Measurements from ENCODE around the gene RHOT1. TPM values are rescaled to one million over a fixed set of nuclear protein-coding genes. Genes with fewer than 3 reads are reported as not detected.
"Not testable (repeated sequence)": the region's sequence is repeated elsewhere in the genome, so short reads cannot be mapped to it uniquely, and the experiment has no call there.

The RHOT1 gene
- total RNA-seq, 1 donor from 2014 or later, result 36.1 TPM

DNA sequence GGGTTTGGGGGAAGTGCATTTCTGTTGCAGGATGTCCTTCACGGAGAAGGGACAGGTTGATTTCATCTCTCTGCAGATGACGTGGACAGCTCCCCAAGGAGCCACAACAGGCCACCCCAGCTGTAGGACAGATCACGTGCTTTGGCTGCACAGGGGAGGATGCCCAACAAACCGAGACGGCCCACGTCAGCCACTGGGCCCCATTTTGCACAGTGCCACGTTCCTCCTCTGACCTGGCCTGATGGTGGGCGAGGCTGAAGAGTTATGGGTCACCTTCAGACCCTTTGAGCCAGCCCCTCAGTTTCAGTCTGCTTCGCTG lies 114.4 kb downstream of the RHOT1 start:
- DNase-seq, result no peak
- no peak overlapping the region for H3K4me3 Mint-ChIP-seq (ENCODE audit: unreplicated experiment)
- no peaks in the 10 kb centered on the region for H3K36me3 Mint-ChIP-seq (ENCODE audit: unreplicated experiment)
- H3K27ac Mint-ChIP-seq (ENCODE audit: unreplicated experiment), result peak overlapping the region; percentile 100
- peaks cover 49% of the 10 kb centered on the region for H3K4me1 Mint-ChIP-seq (ENCODE audit: low read depth, unreplicated experiment)
- H3K27me3 Mint-ChIP-seq (ENCODE audit: unreplicated experiment), result peaks cover 12% of the 10 kb centered on the region
- TF ChIP-seq, protein P1, sequence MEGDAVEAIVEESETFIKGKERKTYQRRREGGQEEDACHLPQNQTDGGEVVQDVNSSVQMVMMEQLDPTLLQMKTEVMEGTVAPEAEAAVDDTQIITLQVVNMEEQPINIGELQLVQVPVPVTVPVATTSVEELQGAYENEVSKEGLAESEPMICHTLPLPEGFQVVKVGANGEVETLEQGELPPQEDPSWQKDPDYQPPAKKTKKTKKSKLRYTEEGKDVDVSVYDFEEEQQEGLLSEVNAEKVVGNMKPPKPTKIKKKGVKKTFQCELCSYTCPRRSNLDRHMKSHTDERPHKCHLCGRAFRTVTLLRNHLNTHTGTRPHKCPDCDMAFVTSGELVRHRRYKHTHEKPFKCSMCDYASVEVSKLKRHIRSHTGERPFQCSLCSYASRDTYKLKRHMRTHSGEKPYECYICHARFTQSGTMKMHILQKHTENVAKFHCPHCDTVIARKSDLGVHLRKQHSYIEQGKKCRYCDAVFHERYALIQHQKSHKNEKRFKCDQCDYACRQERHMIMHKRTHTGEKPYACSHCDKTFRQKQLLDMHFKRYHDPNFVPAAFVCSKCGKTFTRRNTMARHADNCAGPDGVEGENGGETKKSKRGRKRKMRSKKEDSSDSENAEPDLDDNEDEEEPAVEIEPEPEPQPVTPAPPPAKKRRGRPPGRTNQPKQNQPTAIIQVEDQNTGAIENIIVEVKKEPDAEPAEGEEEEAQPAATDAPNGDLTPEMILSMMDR (IDR thresholded peaks at IDR 0.05; ENCODE audit: partially characterized antibody, unreplicated experiment), result no peak
- peaks cover 24% of the 10 kb centered on the region for H3K9me3 Mint-ChIP-seq (ENCODE audit: unreplicated experiment)

DNA sequence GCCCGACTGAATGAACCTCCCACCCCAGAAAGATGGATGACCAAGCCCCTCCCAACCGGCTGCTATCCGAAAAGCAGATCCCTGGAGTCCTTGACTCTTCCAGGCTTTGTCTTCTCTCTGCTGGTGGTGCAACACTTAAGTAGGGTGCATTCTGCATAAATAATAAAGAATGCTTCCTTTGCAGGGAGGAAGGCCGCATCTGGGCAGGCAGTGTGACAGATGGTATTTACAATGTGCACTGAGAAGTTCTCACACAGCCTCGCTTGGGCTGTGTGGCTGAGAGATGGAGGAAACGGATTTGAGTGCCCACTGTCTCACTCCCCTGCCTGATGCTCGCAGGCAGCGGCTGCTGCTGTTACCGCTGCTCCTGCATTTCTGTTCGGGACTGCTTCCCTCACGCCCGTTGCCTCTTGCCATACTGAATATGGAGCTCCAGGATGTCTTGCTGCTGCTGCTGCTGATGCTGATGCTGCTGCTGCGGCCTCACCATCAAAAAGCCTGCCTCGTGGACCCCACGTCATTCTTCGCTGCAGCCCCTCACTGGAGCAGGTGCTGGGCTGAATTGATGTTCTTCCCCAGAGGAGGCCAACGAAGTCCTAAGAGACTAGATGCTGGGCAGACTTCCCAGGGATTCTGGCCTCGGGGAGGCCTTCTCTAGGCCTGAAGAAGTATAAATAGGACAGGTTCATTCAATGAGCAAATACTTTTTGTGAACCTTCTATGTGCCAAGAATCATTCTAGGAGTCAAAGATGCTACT lies 116.3 kb downstream of the RHOT1 start:
- peaks cover 12% of the 10 kb centered on the region for H3K27me3 Mint-ChIP-seq (ENCODE audit: unreplicated experiment)
- DNase-seq, result peak; percentile 77
- H3K27ac Mint-ChIP-seq (ENCODE audit: unreplicated experiment), result peak overlapping the region; percentile 100
- H3K9me3 Mint-ChIP-seq (ENCODE audit: unreplicated experiment), result peaks cover 28% of the 10 kb centered on the region
- H3K4me3 Mint-ChIP-seq (ENCODE audit: unreplicated experiment), result peak overlapping the region; percentile 84
- peaks cover 61% of the 10 kb centered on the region for H3K4me1 Mint-ChIP-seq (ENCODE audit: low read depth, unreplicated experiment)
- TF ChIP-seq, protein P1 (IDR thresholded peaks at IDR 0.05; ENCODE audit: partially characterized antibody, unreplicated experiment), result no peak
- peaks cover 2% of the 10 kb centered on the region for H3K36me3 Mint-ChIP-seq (ENCODE audit: unreplicated experiment)

DNA sequence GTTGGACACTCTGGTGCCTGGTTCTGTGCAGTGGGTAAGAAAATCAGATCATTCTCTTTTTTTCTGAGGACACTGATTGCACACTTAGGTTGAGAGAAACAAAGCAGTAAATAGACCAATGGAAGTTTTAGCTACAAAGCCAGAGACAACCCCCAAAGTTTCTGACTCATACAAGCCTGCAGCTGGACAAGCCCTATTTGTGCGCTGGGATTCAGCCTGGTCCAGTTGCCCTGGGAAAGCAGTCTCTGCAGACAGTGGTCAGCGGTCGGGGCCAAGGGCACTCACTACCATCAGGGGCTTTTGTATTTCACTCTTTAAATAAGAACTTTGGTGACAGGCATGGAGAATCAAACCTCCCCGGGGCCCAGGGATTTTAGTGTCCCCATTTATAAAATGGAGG lies 117.3 kb downstream of the RHOT1 start:
- peaks cover 4% of the 10 kb centered on the region for H3K36me3 Mint-ChIP-seq (ENCODE audit: unreplicated experiment)
- no peak for DNase-seq
- H3K4me3 Mint-ChIP-seq (ENCODE audit: unreplicated experiment), result peak overlapping the region; percentile 81
- peak overlapping the region; percentile 100 for H3K27ac Mint-ChIP-seq (ENCODE audit: unreplicated experiment)
- H3K27me3 Mint-ChIP-seq (ENCODE audit: unreplicated experiment), result peaks cover 17% of the 10 kb centered on the region
- peaks cover 33% of the 10 kb centered on the region for H3K9me3 Mint-ChIP-seq (ENCODE audit: unreplicated experiment)
- TF ChIP-seq, protein P1 (IDR thresholded peaks at IDR 0.05; ENCODE audit: partially characterized antibody, unreplicated experiment), result no peak
- H3K4me1 Mint-ChIP-seq (ENCODE audit: low read depth, unreplicated experiment), result peaks cover 71% of the 10 kb centered on the region

DNA sequence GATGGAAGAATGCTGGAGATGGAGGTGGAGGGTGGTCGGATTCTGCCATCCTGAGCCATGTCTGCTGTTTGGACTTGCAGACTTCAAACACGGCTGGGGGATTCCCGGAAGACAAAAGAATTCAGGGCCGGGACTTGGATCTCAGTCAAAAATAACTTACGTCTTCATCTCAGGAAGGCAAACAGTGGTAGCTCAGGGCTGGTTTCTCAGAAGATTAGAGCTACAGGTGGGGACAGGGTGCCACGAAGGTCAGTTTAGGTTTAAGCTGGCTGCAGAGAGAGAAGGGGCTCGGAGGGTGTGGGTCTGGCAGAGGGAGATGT lies 119.1 kb downstream of the RHOT1 start:
- TF ChIP-seq, protein P1 (IDR thresholded peaks at IDR 0.05; ENCODE audit: partially characterized antibody, unreplicated experiment), result no peak
- Mint-ChIP-seq H3K27ac (ENCODE audit: unreplicated experiment) (peak overlapping the region; percentile 80), H3K4me1 (ENCODE audit: low read depth, unreplicated experiment) (peaks cover 68% of the 10 kb centered on the region), H3K36me3 (ENCODE audit: unreplicated experiment) (peaks cover 4% of the 10 kb centered on the region), H3K9me3 (ENCODE audit: unreplicated experiment) (peaks cover 37% of the 10 kb centered on the region), H3K4me3 (ENCODE audit: unreplicated experiment) (peak overlapping the region; percentile 47), H3K27me3 (ENCODE audit: unreplicated experiment) (peaks cover 19% of the 10 kb centered on the region)
- DNase-seq, result no peak

DNA sequence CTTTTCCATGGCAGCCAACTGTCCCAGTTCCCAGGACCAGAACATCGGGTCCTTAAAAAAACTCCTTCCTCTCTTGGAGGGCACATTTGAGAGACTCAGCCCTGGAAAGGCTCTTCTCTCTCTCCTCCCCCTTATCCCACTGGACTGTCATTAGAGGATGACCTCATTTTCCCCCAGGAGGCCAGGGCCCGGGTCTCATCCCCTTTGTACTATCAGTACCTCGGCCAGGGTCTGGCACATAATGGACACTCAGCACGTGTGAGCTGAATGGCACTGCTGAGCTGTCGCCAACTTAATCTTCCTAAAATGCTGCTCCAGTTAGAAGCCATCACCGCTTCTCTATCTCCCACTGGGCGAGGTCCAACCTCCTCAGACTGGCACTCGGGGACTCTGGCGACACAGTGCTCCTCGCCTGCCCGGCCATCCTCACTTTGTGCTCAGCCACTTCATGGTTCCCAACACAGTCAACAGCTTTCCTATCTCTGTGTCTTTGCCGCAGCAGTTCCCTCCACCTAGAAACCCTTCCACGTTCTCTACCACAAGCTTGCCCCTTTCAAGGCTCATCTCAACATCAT lies 119.7 kb downstream of the RHOT1 start:
- H3K4me1 Mint-ChIP-seq (ENCODE audit: low read depth, unreplicated experiment), result peaks cover 61% of the 10 kb centered on the region
- peaks cover 4% of the 10 kb centered on the region for H3K36me3 Mint-ChIP-seq (ENCODE audit: unreplicated experiment)
- DNase-seq, result peak; percentile 60

DNA sequence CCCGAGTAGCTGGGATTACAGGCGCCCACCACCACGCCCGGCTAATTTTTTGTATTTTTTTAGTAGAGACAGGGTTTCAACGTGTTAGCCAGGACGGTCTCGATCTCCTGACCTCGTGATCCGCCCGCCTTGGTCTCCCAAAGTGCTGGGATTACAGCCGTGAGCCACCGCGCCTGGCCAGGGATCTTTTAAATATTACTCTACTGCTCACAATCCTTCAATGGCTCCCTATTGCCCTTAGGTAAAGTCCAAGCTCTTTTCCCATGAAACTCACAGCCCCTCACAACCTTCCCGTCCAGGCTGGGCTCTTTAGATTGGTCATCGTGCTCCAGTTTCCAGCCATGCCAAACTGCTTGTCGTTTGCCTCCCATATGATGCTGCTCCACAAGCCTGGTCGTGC lies 121.2 kb downstream of the RHOT1 start:
- H3K4me1 Mint-ChIP-seq (ENCODE audit: low read depth, unreplicated experiment), result peaks cover 59% of the 10 kb centered on the region
- peak overlapping the region; percentile 89 for H3K4me3 Mint-ChIP-seq (ENCODE audit: unreplicated experiment)
- peaks cover 16% of the 10 kb centered on the region for H3K27me3 Mint-ChIP-seq (ENCODE audit: unreplicated experiment)
- peak overlapping the region; percentile 98 for H3K27ac Mint-ChIP-seq (ENCODE audit: unreplicated experiment)
- not testable (repeated sequence) for H3K36me3 Mint-ChIP-seq (ENCODE audit: unreplicated experiment); DNase-seq
- peaks cover 38% of the 10 kb centered on the region for H3K9me3 Mint-ChIP-seq (ENCODE audit: unreplicated experiment)

More for the DNA sequence above, 119.7 kb downstream of the RHOT1 start:
- Mint-ChIP-seq H3K27me3 (ENCODE audit: unreplicated experiment) (peaks cover 19% of the 10 kb centered on the region), H3K9me3 (ENCODE audit: unreplicated experiment) (peaks cover 37% of the 10 kb centered on the region), H3K27ac (ENCODE audit: unreplicated experiment) (peak overlapping the region; percentile 80), H3K4me3 (ENCODE audit: unreplicated experiment) (peak overlapping the region; percentile 51)
- TF ChIP-seq, protein P1 (IDR thresholded peaks at IDR 0.05; ENCODE audit: partially characterized antibody, unreplicated experiment), result no peak

Data from glutamatergic neuron (in vitro differentiated cells).